ENCODE results near the gene TMEM183A. TPM values are rescaled to one million over a fixed set of nuclear protein-coding genes. Genes with fewer than 3 reads are reported as not detected.

The TMEM183A gene
- total RNA-seq, 1 experiment from 2014 or later = 64.7 TPM

DNA sequence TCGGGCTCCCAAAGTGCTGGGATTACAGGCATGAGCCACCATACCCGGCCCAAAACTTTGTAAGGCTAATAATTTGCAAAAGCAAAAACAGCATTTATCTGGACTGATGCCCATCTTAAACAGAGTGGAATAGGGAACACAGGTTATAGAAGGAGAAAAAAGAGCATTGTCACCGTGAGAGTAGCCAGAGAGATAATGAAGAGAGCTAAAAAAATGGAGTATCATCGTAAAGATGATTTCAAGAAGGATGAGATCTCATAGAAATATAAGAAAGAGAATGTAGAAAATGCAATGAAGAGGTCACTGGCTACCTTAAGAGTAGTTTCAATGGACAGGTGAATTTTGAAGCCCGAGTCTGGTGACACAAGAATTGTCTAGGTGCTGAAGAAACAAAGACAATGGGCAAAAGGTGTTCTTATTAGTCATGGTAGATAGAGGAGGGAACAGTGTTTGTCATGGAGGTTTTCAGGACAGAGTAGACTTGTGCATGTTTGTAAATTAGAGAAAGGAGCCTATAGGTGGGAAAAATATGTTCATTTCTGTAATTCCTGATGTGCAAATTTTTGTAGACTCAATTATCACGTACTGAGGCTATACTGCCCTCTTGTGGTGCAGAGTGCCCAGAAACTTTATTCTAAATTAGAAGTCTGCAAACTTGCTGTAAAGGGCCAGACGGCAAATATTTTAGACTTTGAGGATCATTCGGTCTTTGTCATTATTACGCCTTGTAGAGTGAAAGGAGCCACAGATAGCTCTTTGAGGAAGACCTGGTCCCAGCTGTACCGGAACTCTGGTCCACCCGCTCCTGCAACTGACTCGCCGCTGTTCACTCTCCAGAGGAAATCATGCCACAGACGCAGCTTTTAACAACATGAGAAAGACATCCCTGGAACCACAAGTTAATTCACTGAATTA, 8.1 kb upstream of the TMEM183A start:
- no peak overlapping the region for H3K27ac ChIP-seq (ENCODE audit: low read depth, low read length)
- ChIA-PET RAD21 (ENCODE audit: low non-redundant PET in 1 of 2, low total read pairs in 2 of 2, uncharacterized antibody in 2 of 2, unreplicated experiment in 2 of 2) (no interaction called here), POLR2A (interaction anchor here (2.2 kb wide), 1 partner anchor 8 kb away, joined by 5 read pairs; the partner anchor contains the start of gene TMEM183A), CTCF (interaction anchor here (0.7 to 1.8 kb wide), 5 partner anchors 9 to 399 kb away, joined by 3 to 5 read pairs (median 4); no protein-coding TSS in a partner anchor)
- H4K20me1 ChIP-seq (ENCODE audit: insufficient read depth) = no peaks in the 10 kb centered on the region
- TF ChIP-seq, protein P1, sequence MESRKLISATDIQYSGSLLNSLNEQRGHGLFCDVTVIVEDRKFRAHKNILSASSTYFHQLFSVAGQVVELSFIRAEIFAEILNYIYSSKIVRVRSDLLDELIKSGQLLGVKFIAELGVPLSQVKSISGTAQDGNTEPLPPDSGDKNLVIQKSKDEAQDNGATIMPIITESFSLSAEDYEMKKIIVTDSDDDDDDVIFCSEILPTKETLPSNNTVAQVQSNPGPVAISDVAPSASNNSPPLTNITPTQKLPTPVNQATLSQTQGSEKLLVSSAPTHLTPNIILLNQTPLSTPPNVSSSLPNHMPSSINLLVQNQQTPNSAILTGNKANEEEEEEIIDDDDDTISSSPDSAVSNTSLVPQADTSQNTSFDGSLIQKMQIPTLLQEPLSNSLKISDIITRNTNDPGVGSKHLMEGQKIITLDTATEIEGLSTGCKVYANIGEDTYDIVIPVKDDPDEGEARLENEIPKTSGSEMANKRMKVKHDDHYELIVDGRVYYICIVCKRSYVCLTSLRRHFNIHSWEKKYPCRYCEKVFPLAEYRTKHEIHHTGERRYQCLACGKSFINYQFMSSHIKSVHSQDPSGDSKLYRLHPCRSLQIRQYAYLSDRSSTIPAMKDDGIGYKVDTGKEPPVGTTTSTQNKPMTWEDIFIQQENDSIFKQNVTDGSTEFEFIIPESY (IDR thresholded peaks at IDR 0.05; ENCODE audit: extremely low read depth, insufficient replicate concordance, low read length) = no peak
- TF ChIP-seq JUND (IDR thresholded peaks at IDR 0.05) = no peak
- peak; percentile 93 for TF ChIP-seq RAD21 (IDR thresholded peaks at IDR 0.05; ENCODE audit: low read depth)
- TF ChIP-seq, protein P2, sequence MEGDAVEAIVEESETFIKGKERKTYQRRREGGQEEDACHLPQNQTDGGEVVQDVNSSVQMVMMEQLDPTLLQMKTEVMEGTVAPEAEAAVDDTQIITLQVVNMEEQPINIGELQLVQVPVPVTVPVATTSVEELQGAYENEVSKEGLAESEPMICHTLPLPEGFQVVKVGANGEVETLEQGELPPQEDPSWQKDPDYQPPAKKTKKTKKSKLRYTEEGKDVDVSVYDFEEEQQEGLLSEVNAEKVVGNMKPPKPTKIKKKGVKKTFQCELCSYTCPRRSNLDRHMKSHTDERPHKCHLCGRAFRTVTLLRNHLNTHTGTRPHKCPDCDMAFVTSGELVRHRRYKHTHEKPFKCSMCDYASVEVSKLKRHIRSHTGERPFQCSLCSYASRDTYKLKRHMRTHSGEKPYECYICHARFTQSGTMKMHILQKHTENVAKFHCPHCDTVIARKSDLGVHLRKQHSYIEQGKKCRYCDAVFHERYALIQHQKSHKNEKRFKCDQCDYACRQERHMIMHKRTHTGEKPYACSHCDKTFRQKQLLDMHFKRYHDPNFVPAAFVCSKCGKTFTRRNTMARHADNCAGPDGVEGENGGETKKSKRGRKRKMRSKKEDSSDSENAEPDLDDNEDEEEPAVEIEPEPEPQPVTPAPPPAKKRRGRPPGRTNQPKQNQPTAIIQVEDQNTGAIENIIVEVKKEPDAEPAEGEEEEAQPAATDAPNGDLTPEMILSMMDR (IDR thresholded peaks at IDR 0.05 in 2 of 3, conservative IDR thresholded peaks at IDR 0.05 in 1 of 3; ENCODE audit: borderline replicate concordance in 1 of 3, insufficient read depth in 1 of 3, low read depth in 2 of 3, low read length in 2 of 3) = peak; percentile 76 to 90 (median 84)
- TF ChIP-seq FOSL1 (IDR thresholded peaks at IDR 0.05; ENCODE audit: low read depth) = no peak
- TF ChIP-seq, protein P3, sequence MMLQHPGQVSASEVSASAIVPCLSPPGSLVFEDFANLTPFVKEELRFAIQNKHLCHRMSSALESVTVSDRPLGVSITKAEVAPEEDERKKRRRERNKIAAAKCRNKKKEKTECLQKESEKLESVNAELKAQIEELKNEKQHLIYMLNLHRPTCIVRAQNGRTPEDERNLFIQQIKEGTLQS (IDR thresholded peaks at IDR 0.05) = no peak
- TF ChIP-seq CEBPB (IDR thresholded peaks at IDR 0.05; ENCODE audit: low read depth) = no peak
- no peak for TF ChIP-seq CBX3 (IDR thresholded peaks at IDR 0.05; ENCODE audit: low read depth)
- no peak for TF ChIP-seq TCF7L2 (IDR thresholded peaks at IDR 0.05; ENCODE audit: borderline replicate concordance, extremely low read depth, insufficient read depth, insufficient read length)
- 0 out of 2 replicates have a peak, but pooled peaks have one; percentile 12 for TF ChIP-seq SRF (IDR thresholded peaks at IDR 0.05; ENCODE audit: low read depth)
- BruUV-seq (replicated peaks) = no TSS peak
- DNase-seq (ENCODE audit: low read depth, low spot score) = peak; percentile 39
- no peaks in the 10 kb centered on the region for H3K9me2 ChIP-seq (ENCODE audit: insufficient read depth)
- H3K9me3 ChIP-seq (ENCODE audit: control insufficient read depth in 1 of 2, insufficient read depth in 1 of 2, low read depth in 1 of 2, low read length in 2 of 2) = no peaks in the 10 kb centered on the region
- no peaks in the 10 kb centered on the region for H3K79me2 ChIP-seq (ENCODE audit: insufficient read depth, low read length)
- intact Hi-C loops (cut with micrococcal nuclease) = loop anchor here (1.0 to 2.0 kb wide), 2 partner anchors 73 to 248 kb away; no protein-coding TSS in a partner anchor
- peaks cover 11% of the 10 kb centered on the region; the same call in 1 of the 2 replicates for H3K27me3 ChIP-seq (ENCODE audit: insufficient read depth, low read length)
- no peak overlapping the region for H3K9ac ChIP-seq (ENCODE audit: low read length)
- peaks cover 3 to 11% of the 10 kb centered on the region in 2 experiments; a peak in 2 of 4 replicates for H3K4me1 ChIP-seq (ENCODE audit: control insufficient read depth in 1 of 2, insufficient read depth in 2 of 2, low read length in 2 of 2)
- no peak overlapping the region for H3K4me3 ChIP-seq (replicated peaks in 1 of 2; ENCODE audit: low read depth in 1 of 2, low read length in 2 of 2)
- peak overlapping the region; percentile 85 for H2AFZ ChIP-seq (ENCODE audit: low read depth, low read length, poor library complexity, severe bottlenecking)
- ATAC-seq = peak; percentile 73
- H3K36me3 ChIP-seq (ENCODE audit: control insufficient read depth in 1 of 2, insufficient read depth in 2 of 2, low read length in 2 of 2) = no peaks in the 10 kb centered on the region
- peak overlapping the region; percentile 52 for H3K4me2 ChIP-seq (ENCODE audit: low read length)
